ENCODE results near the gene CLOCK.

The CLOCK gene

GRCh38 chr4:55444827-55445226 is 101.9 kb downstream of the CLOCK start:
- FAIRE-seq (no peak), DNase-seq (ENCODE audit: insufficient read length, low spot score) (no peak)
- peak; percentile 27 for TF ChIP-seq CTCF (IDR thresholded peaks at IDR 0.05; ENCODE audit: insufficient read depth, missing control alignments)

GRCh38 chr4:55442541-55442940 is 104.2 kb downstream of the CLOCK start:
- FAIRE-seq (no peak), DNase-seq (ENCODE audit: insufficient read length, low spot score) (no peak)
- TF ChIP-seq CTCF (IDR thresholded peaks at IDR 0.05; ENCODE audit: insufficient read depth, missing control alignments) = no peak

- no peak for DNase-seq (ENCODE audit: insufficient read length, low spot score)
- FAIRE-seq = no peak
- no peak for TF ChIP-seq CTCF (IDR thresholded peaks at IDR 0.05; ENCODE audit: insufficient read depth, missing control alignments)
Measured at GRCh38 chr4:55440786-55441185, 105.9 kb downstream of the CLOCK start.

GRCh38 chr4:55439023-55439422 is 107.7 kb downstream of the CLOCK start:
- no peak for FAIRE-seq

GRCh38 chr4:55438314-55438713 is 108.4 kb downstream of the CLOCK start:
- no peak for TF ChIP-seq CTCF (IDR thresholded peaks at IDR 0.05; ENCODE audit: insufficient read depth, missing control alignments)
- DNase-seq (ENCODE audit: insufficient read length, low spot score) (no peak), FAIRE-seq (no peak)

More at GRCh38 chr4:55439023-55439422, 107.7 kb downstream of the CLOCK start:
- no peak for DNase-seq (ENCODE audit: insufficient read length, low spot score)
- TF ChIP-seq CTCF (IDR thresholded peaks at IDR 0.05; ENCODE audit: insufficient read depth, missing control alignments) = no peak

GRCh38 chr4:55437823-55438222 is 108.9 kb downstream of the CLOCK start:
- FAIRE-seq (no peak), DNase-seq (ENCODE audit: insufficient read length, low spot score) (no peak)
- no peak for TF ChIP-seq CTCF (IDR thresholded peaks at IDR 0.05; ENCODE audit: insufficient read depth, missing control alignments)

- FAIRE-seq = no peak
- TF ChIP-seq CTCF (IDR thresholded peaks at IDR 0.05; ENCODE audit: insufficient read depth, missing control alignments) = no peak
- no peak for DNase-seq (ENCODE audit: insufficient read length, low spot score)
Measured at GRCh38 chr4:55437356-55437796, 109.3 kb downstream of the CLOCK start.
